Measurements from ENCODE around the gene CDC42SE1. TPM values are rescaled to one million over a fixed set of nuclear protein-coding genes. Genes with fewer than 3 reads are reported as not detected.

Gene CDC42SE1
- total RNA-seq, 2 donors from 2014 or later = 213 to 481 TPM

DNA sequence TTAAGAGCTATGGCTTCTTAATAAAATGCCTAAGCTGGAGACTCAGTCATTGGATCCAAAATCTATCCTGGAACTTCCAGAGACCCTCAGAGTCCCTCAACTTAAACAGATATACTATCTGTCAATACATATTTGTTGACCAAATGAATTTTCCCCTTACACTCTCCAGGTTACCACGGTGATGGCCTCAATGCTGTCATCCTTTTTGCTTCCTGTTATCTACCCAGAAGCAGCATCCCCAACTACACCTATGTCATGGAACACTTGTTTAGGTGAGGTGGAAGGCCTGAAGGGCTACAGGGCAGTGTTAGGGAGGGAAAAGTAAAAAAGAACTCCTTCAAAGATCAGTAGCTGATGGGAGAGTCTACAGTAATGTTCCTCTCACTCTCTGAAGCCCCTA, 16.3 kb downstream of the CDC42SE1 start:
- peaks cover 16 to 17% of the 10 kb centered on the region in 2 donors for H3K4me1 Mint-ChIP-seq (ENCODE audit: low read depth in 2 of 2)
- no peak for ATAC-seq
- no peak overlapping the region for H3K4me3 Mint-ChIP-seq

GRCh38 chr1:151039521-151039920, 19.9 kb downstream of the CDC42SE1 start:
- Mint-ChIP-seq H3K27ac (no peak overlapping the region), H3K9me3 (no peaks in the 10 kb centered on the region), H3K4me1 (ENCODE audit: low read depth in 2 of 2) (peaks cover 0 to 2% of the 10 kb centered on the region in 2 donors), H3K4me3 (no peak overlapping the region), H3K36me3 (peaks cover 13% of the 10 kb centered on the region), H3K27me3 (no peaks in the 10 kb centered on the region)
- ATAC-seq = no peak
- DNase-seq (ENCODE audit: low spot score) = no peak

More for the DNA sequence above, 16.3 kb downstream of the CDC42SE1 start:
- no peak for DNase-seq (ENCODE audit: low spot score)
- Mint-ChIP-seq H3K27me3 (no peaks in the 10 kb centered on the region), H3K36me3 (peaks cover 6% of the 10 kb centered on the region), H3K9me3 (no peaks in the 10 kb centered on the region), H3K27ac (peak overlapping the region in 1 of 2 donors; percentile 10)

DNA sequence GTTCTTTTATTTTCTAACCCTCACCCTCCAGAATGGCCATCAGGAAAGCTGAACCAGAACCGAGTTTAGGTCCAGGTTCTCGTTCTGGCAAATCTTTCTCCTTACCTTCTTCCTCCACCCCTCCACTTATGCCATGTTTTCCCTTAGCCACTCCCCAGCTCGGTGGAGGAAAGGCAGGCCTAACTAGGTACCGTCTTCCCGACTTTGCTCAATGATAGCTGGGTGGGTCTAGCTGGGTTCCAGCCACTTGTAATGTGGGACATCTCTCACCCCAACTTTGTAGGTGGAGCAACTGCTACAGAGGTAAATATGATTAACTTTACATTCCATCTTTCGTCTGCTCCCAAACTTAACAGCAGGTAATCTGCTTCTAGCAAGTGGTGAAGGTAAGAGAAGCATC, 22.4 kb downstream of the CDC42SE1 start:
- no peaks in the 10 kb centered on the region for H3K27me3 Mint-ChIP-seq
- ATAC-seq (no peak), DNase-seq (ENCODE audit: low spot score) (no peak)
- H3K4me3 Mint-ChIP-seq = no peak overlapping the region
- H3K27ac Mint-ChIP-seq = peak overlapping the region in 1 of 2 donors; percentile 58
- H3K9me3 Mint-ChIP-seq = no peaks in the 10 kb centered on the region
- H3K36me3 Mint-ChIP-seq = peaks cover 17% of the 10 kb centered on the region
- H3K4me1 Mint-ChIP-seq (ENCODE audit: low read depth in 2 of 2) = peaks cover 0 to 2% of the 10 kb centered on the region in 2 donors

DNA sequence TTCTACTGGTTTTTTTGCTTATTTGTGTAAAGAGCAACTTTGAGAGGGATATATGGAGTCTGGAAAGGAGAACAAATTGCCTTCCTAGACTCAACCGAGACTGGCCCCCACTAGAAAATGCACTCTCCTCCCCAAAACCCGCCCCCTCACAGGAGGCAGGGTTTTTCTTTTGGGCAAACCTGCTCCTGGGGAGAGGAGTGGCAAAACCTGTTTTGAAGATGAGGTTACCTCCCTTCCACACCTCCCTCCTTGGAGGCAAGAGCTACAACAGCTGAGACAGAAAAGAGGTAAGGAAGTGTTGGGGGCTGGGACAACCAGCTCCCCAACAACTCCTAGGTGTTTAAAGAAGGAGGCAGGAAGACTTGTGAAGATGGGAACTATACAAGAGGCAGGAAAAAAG, 23.1 kb downstream of the CDC42SE1 start, which contains the start of gene BNIPL:
BNIPL (plus strand) TSS at position 231 of the 400 bp plus-strand sequence; CDS start at position 371, 140 bp downstream.
- no peak within 1 kb of the TSS for H3K4me3 Mint-ChIP-seq
- peak within 1 kb of the TSS in 1 of 2 donors; percentile 58 for H3K27ac Mint-ChIP-seq
- no peak for ATAC-seq
- no peak for DNase-seq (ENCODE audit: low spot score)
- no peaks in the 10 kb centered on the region for H3K27me3 Mint-ChIP-seq
- no peaks in the 10 kb centered on the region for H3K9me3 Mint-ChIP-seq
- H3K4me1 Mint-ChIP-seq (ENCODE audit: low read depth in 2 of 2) = peaks cover 0 to 2% of the 10 kb centered on the region in 2 donors
- H3K36me3 Mint-ChIP-seq = peaks cover 21% of the 10 kb centered on the region

DNA sequence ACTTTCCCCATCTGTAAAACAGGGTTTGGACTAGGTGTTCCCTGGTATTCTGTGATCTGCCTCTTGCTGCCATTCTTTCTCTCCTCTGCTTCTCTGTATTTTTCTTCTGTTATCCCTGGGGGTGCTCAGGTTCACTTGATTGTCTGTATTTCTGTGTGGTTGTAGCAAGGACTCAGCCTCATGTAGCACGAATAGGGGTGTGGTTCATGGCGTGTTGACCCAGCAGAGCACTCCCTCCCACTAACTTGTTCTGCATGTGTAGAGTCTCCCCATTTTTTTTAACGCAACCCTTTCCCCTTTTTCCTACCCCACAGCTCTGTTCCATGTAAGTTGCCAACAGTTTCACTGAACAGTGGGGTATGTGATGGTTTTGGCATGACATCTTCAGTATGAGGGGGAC, 24.3 kb downstream of the CDC42SE1 start:
- Mint-ChIP-seq H3K36me3 (peaks cover 28% of the 10 kb centered on the region), H3K4me3 (no peak overlapping the region), H3K27ac (no peak overlapping the region), H3K4me1 (ENCODE audit: low read depth in 2 of 2) (peaks cover 0 to 2% of the 10 kb centered on the region in 2 donors), H3K27me3 (no peaks in the 10 kb centered on the region), H3K9me3 (no peaks in the 10 kb centered on the region)
- ATAC-seq (no peak), DNase-seq (ENCODE audit: low spot score) (no peak)

- Mint-ChIP-seq H3K36me3 (peaks cover 26% of the 10 kb centered on the region), H3K4me3 (no peak overlapping the region), H3K27me3 (no peaks in the 10 kb centered on the region), H3K27ac (no peak overlapping the region), H3K9me3 (no peaks in the 10 kb centered on the region), H3K4me1 (ENCODE audit: low read depth in 2 of 2) (peaks cover 0 to 2% of the 10 kb centered on the region in 2 donors)
- no peak for DNase-seq (ENCODE audit: low spot score)
- no peak for ATAC-seq
Observed at GRCh38 chr1:151032164-151032563, 27.3 kb downstream of the CDC42SE1 start.

GRCh38 chr1:151026460-151026859, 33.0 kb downstream of the CDC42SE1 start:
- H3K27me3 Mint-ChIP-seq = no peaks in the 10 kb centered on the region
- peaks cover 17% of the 10 kb centered on the region for H3K36me3 Mint-ChIP-seq
- H3K4me1 Mint-ChIP-seq (ENCODE audit: low read depth in 2 of 2) = peaks cover 5% of the 10 kb centered on the region in 2 donors
- H3K4me3 Mint-ChIP-seq = no peak overlapping the region
- no peaks in the 10 kb centered on the region for H3K9me3 Mint-ChIP-seq
- H3K27ac Mint-ChIP-seq = no peak overlapping the region
- no peak for ATAC-seq
- no peak for DNase-seq (ENCODE audit: low spot score)

GRCh38 chr1:151024540-151025146, 34.8 kb downstream of the CDC42SE1 start:
- DNase-seq (ENCODE audit: low spot score) (peak; percentile 88), ATAC-seq (peak; percentile 92)
- H3K4me3 Mint-ChIP-seq = no peak overlapping the region
- peaks cover 5% of the 10 kb centered on the region in 2 donors for H3K4me1 Mint-ChIP-seq (ENCODE audit: low read depth in 2 of 2)
- H3K36me3 Mint-ChIP-seq = peaks cover 9% of the 10 kb centered on the region
- H3K27me3 Mint-ChIP-seq = no peaks in the 10 kb centered on the region
- no peak overlapping the region for H3K27ac Mint-ChIP-seq
- no peaks in the 10 kb centered on the region for H3K9me3 Mint-ChIP-seq

DNA sequence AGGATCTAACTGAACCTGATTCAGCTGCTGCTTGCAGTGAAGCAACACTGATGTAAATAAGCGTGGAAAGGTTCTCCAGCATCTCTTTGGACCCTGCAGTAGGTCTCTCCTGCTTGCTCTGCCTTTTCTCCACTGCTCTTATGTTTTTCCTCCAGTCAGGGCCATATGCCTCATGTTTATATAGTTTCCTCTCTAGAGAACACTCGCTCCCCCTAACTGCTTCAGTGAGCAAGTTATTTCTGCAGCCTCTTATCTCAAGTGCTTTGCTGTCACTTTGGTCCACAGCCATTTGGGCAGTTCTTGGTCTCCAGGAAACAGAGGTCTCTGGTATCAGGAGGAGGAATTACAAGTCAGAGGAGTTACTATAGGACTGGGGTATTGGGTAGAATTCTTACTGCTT, 45.9 kb downstream of the CDC42SE1 start:
- H3K36me3 Mint-ChIP-seq = no peaks in the 10 kb centered on the region
- no peak for ATAC-seq
- no peak overlapping the region for H3K4me3 Mint-ChIP-seq
- H3K4me1 Mint-ChIP-seq (ENCODE audit: low read depth in 2 of 2) = peaks cover 14 to 16% of the 10 kb centered on the region in 2 donors
- DNase-seq (ENCODE audit: low spot score) = no peak
- H3K27ac Mint-ChIP-seq = no peak overlapping the region
- no peaks in the 10 kb centered on the region for H3K27me3 Mint-ChIP-seq
- H3K9me3 Mint-ChIP-seq = no peaks in the 10 kb centered on the region

DNA sequence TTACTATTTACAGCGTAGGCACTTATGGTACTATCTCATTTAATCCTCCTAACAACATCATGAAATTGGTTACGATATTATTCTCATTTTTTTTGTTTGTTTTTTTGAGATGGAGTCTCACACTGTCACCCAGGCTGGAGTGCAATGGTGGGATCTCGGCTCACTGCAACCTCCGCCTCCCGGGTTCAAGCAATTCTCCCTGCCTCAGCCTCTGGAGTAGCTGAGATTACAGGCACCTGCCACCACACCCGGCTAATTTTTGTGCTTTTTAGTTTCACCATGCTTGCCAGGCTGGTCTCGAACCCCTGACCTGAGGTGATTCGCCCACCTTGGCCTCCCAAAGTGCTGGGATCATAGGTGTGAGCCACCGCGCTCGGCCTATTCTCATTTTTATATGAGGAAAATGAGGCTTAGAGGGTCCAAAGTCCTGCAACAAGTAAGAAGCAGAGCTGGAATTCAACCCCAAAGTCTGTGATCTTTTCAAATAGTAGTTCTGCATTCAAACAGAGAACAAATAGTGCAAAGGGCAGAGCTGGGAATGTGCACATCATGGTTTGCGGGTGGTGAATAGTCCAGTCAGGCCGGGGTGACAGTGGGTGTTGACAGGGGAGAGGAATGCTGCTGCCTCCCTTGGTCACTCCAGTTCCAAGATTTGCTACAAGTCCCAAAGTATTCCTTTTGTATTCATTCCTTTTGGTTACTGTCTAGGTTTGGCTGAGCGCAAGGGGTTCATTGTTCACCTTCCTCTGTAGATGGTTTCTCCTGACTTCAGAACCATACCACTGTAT, 46.5 kb downstream of the CDC42SE1 start:
- no peak for DNase-seq (ENCODE audit: low spot score)
- no peak overlapping the region for H3K27ac Mint-ChIP-seq
- no peaks in the 10 kb centered on the region for H3K27me3 Mint-ChIP-seq
- ATAC-seq = no peak
- H3K4me1 Mint-ChIP-seq (ENCODE audit: low read depth in 2 of 2) = peaks cover 19% of the 10 kb centered on the region in 2 donors
- no peak overlapping the region for H3K4me3 Mint-ChIP-seq
- no peaks in the 10 kb centered on the region for H3K9me3 Mint-ChIP-seq
- no peaks in the 10 kb centered on the region for H3K36me3 Mint-ChIP-seq

DNA sequence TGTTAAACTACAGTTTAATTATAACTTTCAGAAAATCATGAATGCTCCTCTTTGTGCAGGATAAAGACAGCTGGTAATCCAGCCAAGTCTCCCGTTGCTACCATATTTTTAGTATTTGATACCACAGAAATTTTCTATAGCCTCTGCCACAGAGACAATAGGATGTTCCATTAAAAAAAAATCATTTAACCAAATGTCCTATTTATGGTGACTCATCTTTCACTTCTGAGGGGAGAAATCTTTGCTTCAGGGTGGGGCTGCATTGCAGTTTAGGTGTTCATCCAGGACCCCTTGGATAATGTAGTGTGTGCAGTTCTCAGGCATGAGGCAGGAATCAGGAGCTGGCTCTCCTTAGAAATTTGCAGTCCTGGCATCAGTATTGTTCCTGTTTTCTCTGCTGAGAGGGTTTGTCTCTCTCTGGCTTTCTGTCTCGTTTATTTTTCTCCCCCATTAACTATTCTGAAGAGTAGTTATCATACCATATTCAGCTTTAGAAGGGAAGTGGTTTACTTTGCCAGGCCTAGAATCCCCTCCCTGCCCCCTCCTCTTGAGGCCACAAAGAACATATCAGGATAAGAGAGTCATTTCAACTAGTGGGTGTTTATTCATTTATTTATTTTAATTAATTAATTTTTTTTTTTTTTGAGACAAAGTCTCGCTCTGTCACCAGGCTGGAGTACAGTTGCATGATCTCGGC, 48.1 kb downstream of the CDC42SE1 start:
- H3K36me3 Mint-ChIP-seq = no peaks in the 10 kb centered on the region
- H3K9me3 Mint-ChIP-seq = no peaks in the 10 kb centered on the region
- H3K4me1 Mint-ChIP-seq (ENCODE audit: low read depth in 2 of 2) = peaks cover 32 to 34% of the 10 kb centered on the region in 2 donors
- ATAC-seq (no peak), DNase-seq (ENCODE audit: low spot score) (no peak)
- peak overlapping the region in 1 of 2 donors; percentile 68 for H3K27ac Mint-ChIP-seq
- peak overlapping the region; percentile 3 for H3K4me3 Mint-ChIP-seq
- no peaks in the 10 kb centered on the region for H3K27me3 Mint-ChIP-seq

DNA sequence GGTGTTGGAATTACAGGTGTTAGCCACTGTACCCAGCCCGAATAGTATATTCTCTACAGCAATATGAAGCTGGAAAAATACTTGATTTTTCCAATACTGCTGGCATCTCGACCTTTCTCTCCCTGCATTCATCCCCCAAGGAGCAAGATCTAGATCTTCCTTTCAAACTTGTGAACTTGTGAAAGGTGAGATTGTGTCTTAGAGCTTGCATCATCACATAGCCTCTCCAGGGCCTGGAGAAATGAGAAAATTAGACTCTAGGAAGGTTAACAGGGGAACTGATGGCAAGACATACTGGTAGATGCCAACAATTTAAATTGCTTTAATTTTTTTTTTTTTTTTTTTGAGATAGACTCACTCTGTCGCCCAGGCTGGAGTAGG, 49.1 kb downstream of the CDC42SE1 start:
- Mint-ChIP-seq H3K36me3 (no peaks in the 10 kb centered on the region), H3K4me1 (ENCODE audit: low read depth in 2 of 2) (peaks cover 42 to 44% of the 10 kb centered on the region in 2 donors), H3K27ac (no peak overlapping the region), H3K9me3 (no peaks in the 10 kb centered on the region), H3K27me3 (no peaks in the 10 kb centered on the region), H3K4me3 (no peak overlapping the region)
- ATAC-seq (no peak), DNase-seq (ENCODE audit: low spot score) (no peak)

DNA sequence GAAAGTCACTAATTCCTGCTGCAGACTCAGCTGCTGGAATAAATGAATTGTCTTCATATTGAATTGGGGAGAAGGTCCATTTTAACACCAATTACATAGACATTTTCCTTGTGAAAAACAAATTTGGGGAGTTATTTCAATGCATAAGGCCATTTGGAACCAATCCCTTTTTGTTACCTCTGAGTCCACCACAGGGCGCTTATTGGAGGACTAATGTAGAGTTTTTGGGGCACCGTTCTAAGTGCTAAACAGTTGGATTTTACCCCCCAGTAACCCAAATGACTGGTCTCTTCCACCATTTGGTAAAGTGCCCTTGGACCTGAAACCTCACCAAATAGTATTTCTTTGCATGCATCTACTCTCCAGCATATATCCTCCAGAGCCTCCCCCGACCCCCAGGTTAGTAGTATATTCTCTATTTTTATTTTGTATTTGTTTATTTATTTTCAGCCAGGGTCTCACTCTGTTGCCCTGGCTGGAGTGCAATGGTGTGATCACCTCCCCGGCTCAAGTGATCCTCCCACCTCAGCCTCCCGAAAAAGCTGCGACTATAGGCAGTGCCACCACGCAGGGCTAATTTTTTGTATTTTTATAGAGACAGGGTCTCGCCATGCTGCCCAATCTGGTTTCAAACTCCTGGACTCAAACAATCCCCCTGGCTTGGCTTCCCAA, 49.6 kb downstream of the CDC42SE1 start:
- H3K4me3 Mint-ChIP-seq = peak overlapping the region; percentile 87
- H3K4me1 Mint-ChIP-seq (ENCODE audit: low read depth in 2 of 2) = peaks cover 42 to 45% of the 10 kb centered on the region in 2 donors
- no peaks in the 10 kb centered on the region for H3K27me3 Mint-ChIP-seq
- ATAC-seq (no peak), DNase-seq (ENCODE audit: low spot score) (no peak)
- H3K36me3 Mint-ChIP-seq = no peaks in the 10 kb centered on the region
- H3K27ac Mint-ChIP-seq = peak overlapping the region; percentile 80 to 93
- H3K9me3 Mint-ChIP-seq = no peaks in the 10 kb centered on the region
